ENCODE data around the gene COL21A1. TPM values are rescaled to one million over a fixed set of nuclear protein-coding genes. Genes with fewer than 3 reads are reported as not detected.
A peak's percentile ranks its signal among the peaks of the same experiment; 100 is the strongest.

The COL21A1 gene
- total and polyA plus RNA-seq, 2 of the 13 experiments (the other 11 are each of a cell fraction or from before 2014, with no cell fraction given), result 0.13 TPM; not detected in 1

GRCh38 chr6:56156643-56157042 is 90.7 kb downstream of the COL21A1 start (continued):
- TF ChIP-seq, protein P1, sequence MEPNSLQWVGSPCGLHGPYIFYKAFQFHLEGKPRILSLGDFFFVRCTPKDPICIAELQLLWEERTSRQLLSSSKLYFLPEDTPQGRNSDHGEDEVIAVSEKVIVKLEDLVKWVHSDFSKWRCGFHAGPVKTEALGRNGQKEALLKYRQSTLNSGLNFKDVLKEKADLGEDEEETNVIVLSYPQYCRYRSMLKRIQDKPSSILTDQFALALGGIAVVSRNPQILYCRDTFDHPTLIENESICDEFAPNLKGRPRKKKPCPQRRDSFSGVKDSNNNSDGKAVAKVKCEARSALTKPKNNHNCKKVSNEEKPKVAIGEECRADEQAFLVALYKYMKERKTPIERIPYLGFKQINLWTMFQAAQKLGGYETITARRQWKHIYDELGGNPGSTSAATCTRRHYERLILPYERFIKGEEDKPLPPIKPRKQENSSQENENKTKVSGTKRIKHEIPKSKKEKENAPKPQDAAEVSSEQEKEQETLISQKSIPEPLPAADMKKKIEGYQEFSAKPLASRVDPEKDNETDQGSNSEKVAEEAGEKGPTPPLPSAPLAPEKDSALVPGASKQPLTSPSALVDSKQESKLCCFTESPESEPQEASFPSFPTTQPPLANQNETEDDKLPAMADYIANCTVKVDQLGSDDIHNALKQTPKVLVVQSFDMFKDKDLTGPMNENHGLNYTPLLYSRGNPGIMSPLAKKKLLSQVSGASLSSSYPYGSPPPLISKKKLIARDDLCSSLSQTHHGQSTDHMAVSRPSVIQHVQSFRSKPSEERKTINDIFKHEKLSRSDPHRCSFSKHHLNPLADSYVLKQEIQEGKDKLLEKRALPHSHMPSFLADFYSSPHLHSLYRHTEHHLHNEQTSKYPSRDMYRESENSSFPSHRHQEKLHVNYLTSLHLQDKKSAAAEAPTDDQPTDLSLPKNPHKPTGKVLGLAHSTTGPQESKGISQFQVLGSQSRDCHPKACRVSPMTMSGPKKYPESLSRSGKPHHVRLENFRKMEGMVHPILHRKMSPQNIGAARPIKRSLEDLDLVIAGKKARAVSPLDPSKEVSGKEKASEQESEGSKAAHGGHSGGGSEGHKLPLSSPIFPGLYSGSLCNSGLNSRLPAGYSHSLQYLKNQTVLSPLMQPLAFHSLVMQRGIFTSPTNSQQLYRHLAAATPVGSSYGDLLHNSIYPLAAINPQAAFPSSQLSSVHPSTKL (CRISPR knock-in tag; IDR thresholded peaks at IDR 0.05), result peak; percentile 91
- peak; percentile 97 for TF ChIP-seq FOSL2 (CRISPR knock-in tag; IDR thresholded peaks at IDR 0.05)
- peak; percentile 78 for TF ChIP-seq FOXP4 (CRISPR knock-in tag; IDR thresholded peaks at IDR 0.05)
- TF ChIP-seq ZFP36 (IDR thresholded peaks at IDR 0.05; ENCODE audit: borderline replicate concordance, low read depth, low read length, partially characterized antibody), result no peak
- peak; percentile 75; the same call in 1 of the 2 replicates for TF ChIP-seq ZNF441 (CRISPR knock-in tag; IDR thresholded peaks at IDR 0.05; ENCODE audit: borderline replicate concordance)
- TF ChIP-seq KLF16 (CRISPR knock-in tag; IDR thresholded peaks at IDR 0.05), result peak in 1 of 2 experiments; percentile 7; a peak in 1 of 4 replicates
- TF ChIP-seq FOXA3 (CRISPR knock-in tag; IDR thresholded peaks at IDR 0.05), result peak; percentile 74
- peak; percentile 69; the same call in 1 of the 2 replicates for TF ChIP-seq PITX1 (CRISPR knock-in tag; IDR thresholded peaks at IDR 0.05)
- peak; percentile 84 for TF ChIP-seq THRA (CRISPR knock-in tag; IDR thresholded peaks at IDR 0.05; ENCODE audit: borderline replicate concordance)
- 0 out of 2 replicates have a peak, but pooled peaks have one; percentile 27 for TF ChIP-seq KDM6A (CRISPR knock-in tag; IDR thresholded peaks at IDR 0.05; ENCODE audit: low read depth)
- TF ChIP-seq RFXANK (CRISPR knock-in tag; IDR thresholded peaks at IDR 0.05), result no peak
- no peak for TF ChIP-seq ZNF326 (CRISPR knock-in tag; IDR thresholded peaks at IDR 0.05; ENCODE audit: borderline replicate concordance)
- no peak for TF ChIP-seq MYC (CRISPR knock-in tag; IDR thresholded peaks at IDR 0.05; ENCODE audit: borderline replicate concordance)
- TF ChIP-seq MIER2 (CRISPR knock-in tag; IDR thresholded peaks at IDR 0.05), result peak; percentile 73; the same call in 1 of the 2 replicates
- peak; percentile 96 for TF ChIP-seq AHDC1 (CRISPR knock-in tag; IDR thresholded peaks at IDR 0.05; ENCODE audit: borderline replicate concordance)
- 0 out of 2 replicates have a peak, but pooled peaks have one; percentile 41 for TF ChIP-seq ZNF670 (CRISPR knock-in tag; IDR thresholded peaks at IDR 0.05; ENCODE audit: borderline replicate concordance)

Data from HepG2 (cell line).